GM19035 (cell line): Measurements from ENCODE around the gene PLD5.
"Not testable (repeated sequence)": the region's sequence is repeated elsewhere in the genome, so short reads cannot be mapped to it uniquely, and the experiment has no call there.

ENCODE experiments used
- ATAC-seq: cut with Tn5 transposase; IDR thresholded peaks from one replicate; pipeline ENCODE4 v1.9.1; 2021; ENCODE audit not compliant: unreplicated experiment

The PLD5 gene

GRCh38 chr1:242288067-242288466, 236.4 kb downstream of the PLD5 start:
- ATAC-seq = not testable (repeated sequence)

DNA sequence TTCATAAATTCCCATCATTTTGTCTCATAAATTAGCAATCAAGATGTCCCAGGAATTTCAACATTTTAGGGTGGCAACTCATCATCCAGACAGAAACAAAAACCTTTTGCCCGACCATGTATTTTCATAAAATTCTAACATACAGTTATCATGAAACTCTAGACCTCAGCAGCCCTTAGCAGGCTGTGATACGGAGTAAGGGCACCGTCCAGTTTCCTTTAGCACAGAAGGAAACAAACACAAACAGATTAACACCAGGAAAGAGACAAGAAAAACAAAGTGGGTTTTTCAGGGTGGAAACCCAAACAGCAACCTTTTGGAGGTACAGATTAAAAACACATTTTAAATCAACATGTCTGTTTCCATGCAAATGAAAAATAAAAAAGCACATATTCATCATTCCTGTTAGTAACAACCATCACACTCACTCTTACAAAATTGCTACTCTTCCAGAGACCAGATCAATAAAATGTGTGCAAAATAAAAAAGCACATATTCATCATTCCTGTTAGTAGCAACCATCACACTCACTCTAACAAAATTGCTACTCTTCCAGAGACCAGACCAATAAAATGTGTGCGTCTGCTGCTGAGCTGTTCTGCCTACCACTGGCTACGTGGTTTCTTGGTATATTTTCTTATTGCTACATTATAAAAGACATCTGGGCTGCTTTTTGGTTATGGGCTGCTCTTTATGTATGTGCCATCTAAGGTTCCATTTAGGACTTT, 241.6 kb downstream of the PLD5 start:
- not testable (repeated sequence) for ATAC-seq

DNA sequence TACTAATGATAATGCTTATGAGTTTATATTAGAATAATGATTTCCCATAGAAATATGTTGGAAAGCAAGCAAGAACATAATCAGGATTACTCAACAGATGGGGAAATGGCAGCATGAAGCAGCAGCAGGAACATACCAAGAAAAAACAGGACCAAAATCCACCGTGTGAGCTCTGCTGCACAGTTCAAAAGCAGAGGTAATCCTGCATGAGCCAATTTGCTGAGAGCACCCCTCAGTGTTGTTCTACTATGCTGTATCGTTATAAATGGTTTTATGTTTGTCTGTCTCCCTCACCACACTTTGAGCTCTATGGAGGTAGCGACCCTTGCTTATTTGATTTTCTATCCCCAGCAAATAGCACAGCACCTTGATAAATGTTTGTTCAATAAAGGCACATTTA, 246.1 kb downstream of the PLD5 start:
- not testable (repeated sequence) for ATAC-seq

DNA sequence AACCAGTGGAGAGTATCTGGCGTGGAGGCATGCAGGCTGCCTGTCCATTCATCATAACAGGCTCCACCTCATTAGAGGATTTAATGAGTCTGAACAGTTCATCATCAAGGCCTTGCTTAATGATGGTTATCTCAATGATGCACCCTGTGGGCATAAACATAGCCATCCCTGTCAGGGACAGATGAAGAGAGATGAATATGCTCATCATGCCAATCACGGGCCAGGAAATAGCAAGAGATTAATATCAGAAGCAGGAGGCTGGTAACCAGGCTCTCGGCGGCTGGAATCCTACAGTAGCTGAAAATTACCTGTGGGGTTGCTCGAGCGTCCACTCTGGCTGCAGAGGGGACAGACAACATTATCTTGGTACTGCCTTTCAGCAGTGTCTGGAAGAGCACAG, 247.7 kb downstream of the PLD5 start:
- ATAC-seq = not testable (repeated sequence)

DNA sequence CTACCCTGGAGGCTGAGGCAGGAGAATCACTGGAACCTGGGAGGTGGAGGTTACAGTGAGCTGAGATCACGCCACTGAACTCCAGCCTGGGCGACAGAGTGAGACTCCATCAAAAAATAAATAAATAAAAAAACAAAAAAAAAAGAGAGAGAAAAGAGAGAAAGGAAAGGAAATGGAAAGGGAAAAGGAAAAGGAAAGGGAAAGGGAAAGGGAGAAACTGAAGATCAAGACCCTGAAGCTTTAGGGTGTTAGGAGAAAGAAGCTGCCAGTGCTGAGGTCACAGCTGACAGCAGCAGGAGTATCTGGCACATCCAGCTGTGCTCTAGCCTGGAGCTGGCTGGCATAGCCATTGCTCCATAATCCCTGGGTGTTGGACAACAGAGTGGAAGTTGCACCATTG, 257.5 kb downstream of the PLD5 start:
- not testable (repeated sequence) for ATAC-seq

- not testable (repeated sequence) for ATAC-seq
These were observed 260.1 kb downstream of the PLD5 start for GRCh38 chr1:242264419-242264818.

DNA sequence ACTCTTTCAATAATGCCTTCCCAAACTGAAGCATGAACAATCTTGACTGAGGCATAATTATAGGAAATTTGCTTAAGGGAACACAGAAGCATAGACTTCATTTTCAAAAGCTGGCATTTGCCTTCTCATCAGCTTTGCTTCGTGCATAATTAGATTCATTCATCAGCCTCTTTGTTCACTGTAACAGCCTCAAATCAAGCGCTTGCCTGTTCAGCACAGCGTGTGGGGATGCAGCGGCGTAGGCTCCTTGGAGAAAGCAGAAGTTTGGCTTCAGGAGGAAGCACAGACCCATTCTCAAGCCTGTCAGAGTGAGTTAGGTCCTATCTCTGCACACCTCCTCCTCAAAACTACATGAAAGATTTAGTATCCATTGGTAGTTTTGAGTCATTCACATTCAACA, 279.2 kb downstream of the PLD5 start:
- ATAC-seq = no peak

- ATAC-seq = peak; percentile 97
These were observed 281.0 kb downstream of the PLD5 start for GRCh38 chr1:242243472-242243871.

DNA sequence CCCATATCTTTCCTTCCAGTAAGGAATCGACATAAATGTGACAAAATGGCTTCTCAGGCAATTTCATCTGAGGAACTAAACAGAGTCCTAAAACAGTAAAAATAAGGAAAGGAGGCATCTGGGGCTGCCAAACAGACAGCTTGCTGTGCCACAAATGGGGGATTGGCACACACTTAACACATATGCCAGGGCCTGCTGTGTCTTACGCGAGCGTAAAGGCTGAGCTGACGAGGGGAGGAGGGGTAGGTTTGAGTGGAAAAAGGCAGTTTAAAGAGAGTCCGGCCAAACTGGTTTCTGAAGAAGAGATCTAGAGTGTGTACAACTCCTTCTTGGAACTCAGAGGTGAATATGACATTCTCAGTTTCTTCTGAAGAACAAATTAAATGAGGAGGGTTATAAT, 281.5 kb downstream of the PLD5 start:
- ATAC-seq = no peak

- ATAC-seq = no peak
These were observed 282.6 kb downstream of the PLD5 start for GRCh38 chr1:242241936-242242335.

GRCh38 chr1:242240691-242241090, 283.8 kb downstream of the PLD5 start:
- no peak for ATAC-seq

DNA sequence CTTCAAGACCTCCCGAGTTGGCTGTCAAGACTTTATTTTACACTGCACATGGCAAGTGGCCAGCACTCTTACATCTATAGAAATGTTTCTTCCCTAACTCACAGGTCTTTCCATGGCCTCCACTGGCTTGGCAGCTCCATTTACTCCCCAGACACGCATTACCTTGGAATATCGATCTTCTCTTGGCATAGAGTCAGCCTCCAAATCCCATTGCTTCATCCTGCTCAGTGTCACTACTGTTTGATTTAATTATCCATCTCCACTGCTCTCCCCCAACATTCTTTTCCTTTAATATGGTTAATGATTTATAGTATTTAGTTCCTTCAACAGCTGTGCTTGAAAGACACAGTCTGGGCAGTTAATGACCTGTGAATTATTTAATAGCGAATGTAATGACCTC, 284.4 kb downstream of the PLD5 start:
- no peak for ATAC-seq

GRCh38 chr1:242239398-242239797, 285.1 kb downstream of the PLD5 start:
- ATAC-seq = no peak

DNA sequence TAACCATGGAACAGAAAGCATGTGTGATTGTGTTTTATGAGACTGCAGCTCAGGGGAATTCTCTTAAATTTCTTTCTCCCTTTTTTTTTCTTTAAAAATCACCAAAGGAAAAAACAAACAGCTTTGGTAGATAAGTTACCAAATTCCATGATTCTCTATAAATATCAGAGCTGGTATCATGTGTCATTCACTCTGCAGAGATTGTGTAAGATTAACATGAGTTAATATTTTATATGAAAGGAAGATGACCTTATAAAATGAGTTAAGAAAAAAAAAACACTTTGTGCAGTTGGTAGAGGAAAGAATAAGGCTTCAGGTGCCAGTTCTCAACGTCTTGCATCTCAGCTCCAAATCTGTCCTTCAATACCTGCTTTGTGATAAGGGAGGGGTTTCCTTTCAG, 287.4 kb downstream of the PLD5 start:
- no peak for ATAC-seq

DNA sequence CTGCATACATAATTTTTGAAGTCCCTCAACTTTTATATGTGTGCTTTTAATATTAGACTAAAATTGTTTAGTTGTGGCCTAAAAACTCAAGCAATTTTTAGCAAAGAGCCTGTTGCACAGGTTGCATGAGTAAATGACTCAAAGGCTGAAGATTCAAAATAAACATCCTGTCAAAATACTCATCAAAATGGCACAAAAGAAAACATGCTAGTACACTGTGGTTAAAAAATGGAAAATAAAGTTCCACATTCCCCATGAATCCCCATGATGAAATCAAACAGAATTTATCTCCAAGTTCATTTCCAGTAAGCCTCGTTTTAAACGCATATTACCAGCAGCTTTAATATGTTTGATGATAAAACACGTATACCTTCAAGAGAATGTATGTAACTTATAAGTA, 295.5 kb downstream of the PLD5 start:
- ATAC-seq = no peak

DNA sequence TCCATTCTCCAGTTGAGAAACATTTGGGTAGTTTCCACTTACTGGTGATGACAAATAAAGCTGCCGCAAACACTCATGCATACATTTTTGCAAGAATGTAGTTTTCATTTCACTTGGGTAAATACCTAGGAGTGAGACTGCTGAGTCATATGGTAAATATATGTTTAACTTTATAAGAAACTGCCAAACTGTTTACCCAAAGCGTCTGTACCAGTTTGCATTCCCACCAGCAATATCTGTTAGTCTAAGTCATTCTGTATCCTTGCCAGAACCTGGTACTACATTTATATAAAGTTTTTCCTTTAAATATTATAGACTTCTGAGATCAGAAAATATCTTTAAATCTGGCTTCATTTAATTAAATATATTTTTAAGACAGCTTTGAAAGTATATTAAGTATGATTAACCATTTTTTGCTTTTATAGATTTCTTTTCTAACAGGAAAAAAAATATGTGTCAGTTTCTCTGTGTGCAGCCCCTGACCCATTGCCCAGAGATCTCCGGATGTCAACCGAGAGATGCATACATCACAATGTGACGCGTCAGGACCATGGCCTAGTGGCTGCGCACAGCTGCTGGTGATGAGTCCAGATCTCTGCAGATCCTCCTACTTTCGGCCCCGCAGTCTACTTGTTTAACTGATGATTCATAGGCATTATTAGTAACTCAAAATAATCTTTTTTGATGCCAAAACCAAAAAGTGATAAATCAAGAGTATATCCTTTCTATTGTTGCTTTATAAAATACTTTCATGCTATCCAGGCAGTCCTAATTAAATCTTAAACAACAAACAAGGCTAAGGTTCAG, 298.5 kb downstream of the PLD5 start:
- peak; percentile 66 for ATAC-seq

DNA sequence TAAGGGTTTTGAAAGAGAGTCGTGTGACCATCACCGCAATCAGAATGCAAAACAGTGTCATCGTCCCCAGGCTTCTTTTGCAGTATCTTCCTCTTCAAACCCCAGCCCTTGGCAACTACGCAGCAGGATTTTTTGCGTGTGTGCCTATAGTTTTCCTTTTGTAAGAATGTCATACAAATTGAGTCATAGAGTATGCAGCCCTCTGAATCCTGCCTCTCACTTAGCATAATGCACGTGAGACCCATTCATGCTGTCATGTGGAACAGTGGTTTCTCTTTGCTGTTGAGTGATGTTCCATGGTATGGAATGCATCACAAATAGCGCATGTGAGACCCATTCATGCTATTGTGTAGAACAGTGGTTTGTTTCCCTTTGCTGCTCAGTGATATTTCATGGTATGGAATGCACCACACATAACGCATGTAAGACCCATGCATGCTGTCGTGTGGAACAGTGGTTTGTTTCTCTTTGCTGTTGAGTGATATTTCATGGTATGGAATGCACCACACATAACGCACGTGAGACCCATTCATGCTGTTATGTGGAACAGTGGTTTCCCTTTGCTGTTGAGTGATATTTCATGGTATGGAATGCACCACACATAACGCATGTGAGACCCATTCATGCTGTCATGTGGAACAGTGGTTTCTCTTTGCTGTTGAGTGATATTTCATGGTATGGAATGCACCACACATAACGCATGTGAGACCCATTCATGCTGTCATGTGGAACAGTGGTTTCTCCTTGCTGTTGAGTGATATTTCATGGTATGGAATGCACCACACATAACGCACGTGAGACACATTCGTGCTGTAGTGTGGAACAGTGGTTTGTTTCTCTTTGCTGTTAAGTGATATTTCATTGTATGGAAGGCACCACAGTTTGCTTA, 299.4 kb downstream of the PLD5 start:
- not testable (repeated sequence) for ATAC-seq

- ATAC-seq = no peak
These were observed 300.0 kb downstream of the PLD5 start for GRCh38 chr1:242224461-242224860.

GRCh38 chr1:242219905-242220304, 304.6 kb downstream of the PLD5 start:
- ATAC-seq = no peak

DNA sequence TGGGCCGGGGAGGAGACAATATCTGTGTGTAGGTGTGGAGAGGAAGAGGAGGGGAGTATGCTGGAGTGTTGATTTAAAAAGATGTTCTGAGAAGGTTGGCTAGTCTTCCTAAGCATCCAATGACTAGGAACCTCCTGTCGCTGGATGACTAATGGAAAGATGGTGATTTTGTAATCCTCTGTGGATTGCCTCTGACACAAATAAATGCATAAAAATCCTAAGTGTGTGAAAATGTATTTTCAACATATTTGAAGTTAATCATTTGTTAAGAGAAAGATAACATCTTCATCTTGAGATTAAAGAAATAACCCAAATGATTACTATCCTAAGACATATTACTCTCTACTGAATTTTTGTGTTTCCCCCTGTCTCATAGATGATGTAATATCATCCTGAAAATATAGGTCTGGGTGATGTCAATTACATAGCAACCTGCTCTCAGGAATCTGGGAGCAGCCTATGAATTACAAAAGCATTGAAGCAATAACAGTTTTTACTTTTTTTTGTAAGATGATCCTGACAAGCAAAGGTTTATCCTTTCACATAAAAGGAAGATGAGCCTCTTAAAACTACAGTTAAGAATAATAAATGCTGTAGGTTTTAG, 305.1 kb downstream of the PLD5 start:
- no peak for ATAC-seq

GRCh38 chr1:242216368-242216767, 308.1 kb downstream of the PLD5 start:
- no peak for ATAC-seq
